Loucy (cell line): ENCODE results near the gene BRCC3.

ENCODE experiments used
- H2AFZ ChIP-seq: fragments of 200-600 bp; sonication (generic); 2 replicates; pipeline ENCODE4 v1.6.0; 2016; ENCODE audit warnings: antibody characterized with exemption, mild to moderate bottlenecking, low read length, moderate library complexity
- H3F3A ChIP-seq: fragments of 200-600 bp; 2 replicates; pipeline ENCODE4 v1.6.0; 2016; ENCODE audit warnings: antibody characterized with exemption, low read depth, mild to moderate bottlenecking
- H3K27me3 ChIP-seq: fragments of 200-600 bp; sonication (generic); 2 replicates; pipeline ENCODE4 v1.6.1; 2014; ENCODE audit warnings: low read length, mild to moderate bottlenecking; ENCODE audit not compliant: insufficient read depth, poor library complexity, severe bottlenecking
- H3K36me3 ChIP-seq: fragments of 200-600 bp; sonication (generic); 2 replicates; pipeline ENCODE4 v1.6.1; 2016; ENCODE audit warnings: low read length; ENCODE audit not compliant: insufficient read depth
- H3K4me1 ChIP-seq: fragments of 200-600 bp; sonication (generic); 2 replicates; pipeline ENCODE4 v1.5.1; 2014; ENCODE audit warnings: low read length, mild to moderate bottlenecking; ENCODE audit not compliant: insufficient read depth, poor library complexity, severe bottlenecking
- H3K4me2 ChIP-seq: fragments of 200-600 bp; sonication (generic); 2 replicates; pipeline ENCODE4 v1.6.0; 2014; ENCODE audit warnings: antibody characterized with exemption, low read length, low read depth, mild to moderate bottlenecking; ENCODE audit not compliant: poor library complexity, severe bottlenecking
- H3K4me3 ChIP-seq: fragments of 200-600 bp; sonication (generic); 2 replicates; pipeline ENCODE4 v1.5.1; 2014; ENCODE audit warnings: low read length, mild to moderate bottlenecking, mixed read lengths; ENCODE audit not compliant: poor library complexity, severe bottlenecking
- H3K79me2 ChIP-seq: fragments of 200-600 bp; sonication (generic); 2 replicates; pipeline ENCODE4 v1.6.1; 2014; ENCODE audit warnings: low read length; ENCODE audit not compliant: insufficient read depth
- H3K9ac ChIP-seq: fragments of 200-600 bp; sonication (generic); 2 replicates; pipeline ENCODE4 v1.6.0; 2014; ENCODE audit warnings: mild to moderate bottlenecking, low read depth, low read length, moderate library complexity; ENCODE audit not compliant: poor library complexity, severe bottlenecking
- H3K9me2 ChIP-seq: fragments of 200-600 bp; sonication (generic); replicated peaks from 2 replicates; pipeline ENCODE4 v1.6.1; 2016; ENCODE audit warnings: low read depth, low read length, mixed read lengths
- H3K9me3 ChIP-seq: fragments of 200-600 bp; sonication (generic); 2 replicates; pipeline ENCODE4 v1.6.1; 2014; ENCODE audit warnings: mild to moderate bottlenecking, antibody characterized with exemption, low read length, low read depth; ENCODE audit not compliant: insufficient read depth
- H4K20me1 ChIP-seq: fragments of 200-600 bp; sonication (generic); 2 replicates; pipeline ENCODE4 v1.6.0; 2014; ENCODE audit warnings: antibody characterized with exemption, low read length, mild to moderate bottlenecking; ENCODE audit not compliant: insufficient read depth, poor library complexity, severe bottlenecking
- EZH2phosphoT487 ChIP-seq: fragments of 200-600 bp; IDR thresholded peaks from 2 replicates; pipeline ENCODE4 v1.6.1; 2018; ENCODE audit warnings: antibody characterized with exemption, mild to moderate bottlenecking, moderate library complexity, borderline replicate concordance
- TF ChIP-seq, protein P1 (sequence below): fragments of 200-600 bp; sonication (generic); conservative IDR thresholded peaks from 2 replicates; pipeline ENCODE4 v1.5.1; 2014; ENCODE audit warnings: mild to moderate bottlenecking, antibody characterized with exemption, low read length

The BRCC3 gene

DNA sequence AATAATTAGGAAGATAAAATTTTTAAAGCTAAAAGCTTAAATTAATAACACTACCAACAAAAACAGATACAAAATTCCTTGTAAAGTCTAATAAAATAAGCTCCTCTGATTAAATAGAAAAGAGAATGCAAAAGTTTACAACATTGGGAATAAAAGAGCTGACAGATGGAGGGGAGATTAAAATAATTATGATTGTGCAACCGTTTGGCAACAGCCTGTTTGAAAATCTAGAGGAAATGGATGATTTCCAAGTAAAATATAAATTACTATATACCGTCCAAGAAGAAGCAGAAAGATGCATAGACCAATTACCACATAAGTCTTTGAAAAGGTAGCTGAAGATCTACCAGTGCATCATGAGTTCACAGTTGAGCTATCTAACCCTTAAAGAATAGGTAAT lies 98.6 kb downstream of the BRCC3 start:
- TF ChIP-seq EZH2phosphoT487: no peak
- TF ChIP-seq, protein P1, sequence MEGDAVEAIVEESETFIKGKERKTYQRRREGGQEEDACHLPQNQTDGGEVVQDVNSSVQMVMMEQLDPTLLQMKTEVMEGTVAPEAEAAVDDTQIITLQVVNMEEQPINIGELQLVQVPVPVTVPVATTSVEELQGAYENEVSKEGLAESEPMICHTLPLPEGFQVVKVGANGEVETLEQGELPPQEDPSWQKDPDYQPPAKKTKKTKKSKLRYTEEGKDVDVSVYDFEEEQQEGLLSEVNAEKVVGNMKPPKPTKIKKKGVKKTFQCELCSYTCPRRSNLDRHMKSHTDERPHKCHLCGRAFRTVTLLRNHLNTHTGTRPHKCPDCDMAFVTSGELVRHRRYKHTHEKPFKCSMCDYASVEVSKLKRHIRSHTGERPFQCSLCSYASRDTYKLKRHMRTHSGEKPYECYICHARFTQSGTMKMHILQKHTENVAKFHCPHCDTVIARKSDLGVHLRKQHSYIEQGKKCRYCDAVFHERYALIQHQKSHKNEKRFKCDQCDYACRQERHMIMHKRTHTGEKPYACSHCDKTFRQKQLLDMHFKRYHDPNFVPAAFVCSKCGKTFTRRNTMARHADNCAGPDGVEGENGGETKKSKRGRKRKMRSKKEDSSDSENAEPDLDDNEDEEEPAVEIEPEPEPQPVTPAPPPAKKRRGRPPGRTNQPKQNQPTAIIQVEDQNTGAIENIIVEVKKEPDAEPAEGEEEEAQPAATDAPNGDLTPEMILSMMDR: no peak
- H3K4me1 ChIP-seq: peaks cover 4% of the 10 kb centered on the region
- H3K9ac ChIP-seq: no peak overlapping the region
- no peaks in the 10 kb centered on the region for H3K36me3 ChIP-seq
- no peaks in the 10 kb centered on the region for H4K20me1 ChIP-seq
- H3K27me3 ChIP-seq: no peaks in the 10 kb centered on the region
- H3K9me3 ChIP-seq: no peaks in the 10 kb centered on the region
- no peak overlapping the region for H2AFZ ChIP-seq
- H3K4me3 ChIP-seq: no peak overlapping the region
- no peaks in the 10 kb centered on the region for H3K9me2 ChIP-seq
- no peak overlapping the region for H3K4me2 ChIP-seq
- H3F3A ChIP-seq: no peaks in the 10 kb centered on the region
- no peaks in the 10 kb centered on the region for H3K79me2 ChIP-seq
